Lung (tissue), 12 donors: Measurements from ENCODE around the gene CALD1. TPM values are rescaled to one million over a fixed set of nuclear protein-coding genes. Genes with fewer than 3 reads are reported as not detected.

Source experiments
- ATAC-seq: fragments of 200-7000 bp; cut with Tn5 transposase; one replicate; pipeline ENCODE4 v1.9.1; 2020; ENCODE audit warnings: moderate number of reproducible peaks; ENCODE audit not compliant: insufficient read depth, low FRiP score
- DNase-seq, 3 donors: peaks; one replicate each; pipeline ENCODE4 v3.0.0-alpha.2; 2013 to 2017
- H3K27ac ChIP-seq, 2 donors: one replicate each; pipeline ENCODE4 v1.5.1; 2013; ENCODE audit warnings: mild to moderate bottlenecking in 2 of 2, moderate library complexity in 2 of 2, control low read depth in 1 of 2, inconsistent platforms in 1 of 2, low read depth in 1 of 2, low read length in 1 of 2
- H3K27me3 ChIP-seq, 3 donors: one replicate each; pipeline ENCODE4 v1.5.1; 2013; ENCODE audit warnings: low read length in 2 of 3; ENCODE audit not compliant: control insufficient read depth in 3 of 3, insufficient read depth in 3 of 3
- H3K36me3 ChIP-seq, 4 donors: one replicate each; pipeline ENCODE4 v1.5.1; 2013; ENCODE audit warnings: low read length in 4 of 4, mild to moderate bottlenecking in 1 of 4, moderate library complexity in 1 of 4; ENCODE audit not compliant: control insufficient read depth in 4 of 4, insufficient read depth in 4 of 4
- H3K4me1 ChIP-seq, 5 donors: one replicate each; pipeline ENCODE4 v1.5.1; 2013; ENCODE audit warnings: low read length in 5 of 5, mild to moderate bottlenecking in 2 of 5, moderate library complexity in 1 of 5; ENCODE audit not compliant: control insufficient read depth in 5 of 5, insufficient read depth in 5 of 5
- H3K4me3 ChIP-seq: one replicate; pipeline ENCODE4 v1.5.1; 2013; ENCODE audit warnings: mild to moderate bottlenecking, control low read depth, moderate library complexity
- H3K9ac ChIP-seq, 2 donors: one replicate each; pipeline ENCODE4 v1.5.1; 2013; ENCODE audit warnings: low read length in 2 of 2, control low read depth in 1 of 2; ENCODE audit not compliant: insufficient read depth in 1 of 2
- H3K9me3 ChIP-seq, 4 donors: one replicate each; pipeline ENCODE4 v1.5.1; 2013; ENCODE audit warnings: low read length in 3 of 4, mild to moderate bottlenecking in 1 of 4, moderate library complexity in 1 of 4; ENCODE audit not compliant: control insufficient read depth in 4 of 4, insufficient read depth in 3 of 4
- CTCF ChIP-seq: IDR thresholded peaks from 2 replicates; pipeline ENCODE4 v1.5.1; 2012; ENCODE audit warnings: mild to moderate bottlenecking; ENCODE audit errors: control extremely low read depth, extremely low read depth
- WGBS, 2 donors: extraction: QIAGEN DNeasy Blood & Tissue Kit; methylation state at CpG; one replicate each; pipeline ENCODE4 v1.1.7; 2013; 5-methylcytosine and 5-hydroxymethylcytosine counted together
- polyA plus RNA-seq, 2 donors: library from polyadenylated mRNA; stranded (reverse); fragments of 200-250 nt; gene quantifications; one replicate each; pipeline ENCODE4 v1.2.1, GENCODE V29; 2013
- total RNA-seq, 2 donors: library from RNA; depleted of rRNA in 1 of 2; stranded (reverse); fragments of >200 nt in 1 of 2; gene quantifications; one replicate each; pipeline ENCODE4 v1.2.1, GENCODE V29; 2014 to 2021
- donor health status: control.
- donor health status: control.
- donor health status: Bipolar disorder and iron deficiency.
- donor health status: healthy.
- donor health status: DM: yes; HTN: yes; CAD: no.

CALD1 gene
- total and polyA plus RNA-seq, 4 donors: 56.4 to 173 (median 92.0) TPM

GRCh38 chr7:134819401-134819800, 40.0 kb downstream of the CALD1 start:
- WGBS, 2 donors: 92 to 93% methylated on average over 4 of the region's 4 CpGs
- no peak overlapping the region for H3K9ac ChIP-seq
- peaks cover 0 to 28% (median 0%) of the 10 kb centered on the region in 5 donors for H3K4me1 ChIP-seq
- TF ChIP-seq CTCF: no peak
- H3K27ac ChIP-seq: no peak overlapping the region
- H3K36me3 ChIP-seq: peaks cover 0 to 4% (median 1%) of the 10 kb centered on the region in 4 donors
- DNase-seq (no peak), ATAC-seq (no peak)
- H3K9me3 ChIP-seq: peaks cover 0 to 1% (median 0%) of the 10 kb centered on the region in 4 donors
- H3K4me3 ChIP-seq: no peak overlapping the region
- no peaks in the 10 kb centered on the region for H3K27me3 ChIP-seq

- H3K36me3 ChIP-seq: peaks cover 0 to 4% (median 1%) of the 10 kb centered on the region in 4 donors
- H3K9me3 ChIP-seq: no peaks in the 10 kb centered on the region
- ATAC-seq: no peak
- H3K27me3 ChIP-seq: no peaks in the 10 kb centered on the region
- no peak for DNase-seq
- H3K4me3 ChIP-seq: no peak overlapping the region
- peaks cover 0 to 21% (median 0%) of the 10 kb centered on the region in 5 donors for H3K4me1 ChIP-seq
- TF ChIP-seq CTCF: no peak
- H3K9ac ChIP-seq: no peak overlapping the region
- 83 to 86% methylated on average over 2 of the region's 2 CpGs for WGBS, 2 donors
- no peak overlapping the region for H3K27ac ChIP-seq
Observed at GRCh38 chr7:134820295-134820694, 40.9 kb downstream of the CALD1 start.

- TF ChIP-seq CTCF: no peak
- WGBS, 2 donors: 82 to 89% methylated on average over 3 of the region's 3 CpGs
- Histone ChIP-seq H3K27me3 (no peaks in the 10 kb centered on the region), H3K9me3 (no peaks in the 10 kb centered on the region), H3K27ac (no peak overlapping the region), H3K4me3 (no peak overlapping the region), H3K4me1 (peaks cover 0 to 19% (median 0%) of the 10 kb centered on the region in 5 donors), H3K36me3 (peaks cover 0 to 4% (median 1%) of the 10 kb centered on the region in 4 donors), H3K9ac (no peak overlapping the region)
- DNase-seq (peak in 1 of 3 donors; percentile 35), ATAC-seq (no peak)
Observed at GRCh38 chr7:134820778-134821177, 41.3 kb downstream of the CALD1 start.

- peaks cover 0 to 3% (median 1%) of the 10 kb centered on the region in 4 donors for H3K36me3 ChIP-seq
- ATAC-seq (no peak), DNase-seq (no peak)
- no peak for TF ChIP-seq CTCF
- 90 to 91% methylated on average over 1 of the region's 1 CpG for whole genome bisulfite sequencing, 2 donors
- H3K27me3 ChIP-seq: no peaks in the 10 kb centered on the region
- H3K4me1 ChIP-seq: peaks cover 0 to 29% (median 0%) of the 10 kb centered on the region in 5 donors
- H3K9ac ChIP-seq: no peak overlapping the region
- H3K4me3 ChIP-seq: no peak overlapping the region
- H3K27ac ChIP-seq: no peak overlapping the region
- H3K9me3 ChIP-seq: no peaks in the 10 kb centered on the region
Observed at GRCh38 chr7:134823400-134823799, 44.0 kb downstream of the CALD1 start.
